GM18873 (cell line): Measurements from ENCODE around the gene DCAF12.
"Not testable (repeated sequence)": the region's sequence is repeated elsewhere in the genome, so short reads cannot be mapped to it uniquely, and the experiment has no call there.

Source experiments
- ATAC-seq: cut with Tn5 transposase; IDR thresholded peaks from one replicate; pipeline ENCODE4 v1.9.1; 2021; ENCODE audit warnings: mild to moderate bottlenecking, moderate library complexity, moderate number of reproducible peaks; ENCODE audit not compliant: unreplicated experiment, low FRiP score

DCAF12 gene

DNA sequence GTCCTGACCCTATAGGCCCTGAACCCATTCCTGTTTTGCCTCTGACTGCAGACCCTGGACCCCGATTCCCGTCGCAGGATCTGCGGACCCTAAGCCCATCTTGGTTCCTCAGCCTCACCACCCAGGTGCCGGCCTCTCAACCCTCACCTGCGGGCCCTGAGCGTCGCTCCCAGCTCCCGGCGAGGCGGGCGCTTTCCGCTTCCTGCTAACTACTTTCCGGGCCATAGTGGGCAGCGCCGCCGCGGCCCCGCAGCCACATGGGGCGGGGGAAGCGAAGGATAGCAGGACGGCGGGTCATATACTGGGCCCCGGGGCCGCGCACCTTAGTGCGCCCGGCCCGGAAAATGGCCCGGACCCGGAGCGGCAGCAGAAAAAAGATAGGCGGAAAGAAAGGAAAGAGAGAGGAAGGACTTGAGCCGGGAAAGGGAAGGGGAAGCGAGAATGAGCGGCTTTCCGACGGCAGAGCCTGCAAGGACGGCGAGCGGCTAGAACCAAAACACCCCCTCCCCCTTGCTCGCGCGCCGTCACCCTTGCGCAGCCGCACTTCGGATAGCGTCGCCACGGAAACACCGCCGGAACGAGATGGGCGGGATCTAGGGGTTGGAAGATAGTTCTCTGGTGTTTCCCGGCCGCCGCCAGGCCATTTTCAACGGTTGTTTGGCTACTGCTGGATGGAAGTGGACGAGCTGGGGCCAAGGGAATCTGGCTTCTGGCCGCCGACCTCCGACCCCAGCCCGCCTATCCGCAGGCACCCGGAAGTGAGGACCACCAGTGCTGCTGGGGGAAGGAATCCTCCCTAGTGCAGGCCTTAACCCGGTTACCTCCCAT, at the start of gene DCAF12:
TSS of gene DCAF12 (minus strand) at position 492 of the 828 bp plus-strand sequence. CDS start at position 225, 267 bp downstream.
- ATAC-seq, result peak; percentile 71

DNA sequence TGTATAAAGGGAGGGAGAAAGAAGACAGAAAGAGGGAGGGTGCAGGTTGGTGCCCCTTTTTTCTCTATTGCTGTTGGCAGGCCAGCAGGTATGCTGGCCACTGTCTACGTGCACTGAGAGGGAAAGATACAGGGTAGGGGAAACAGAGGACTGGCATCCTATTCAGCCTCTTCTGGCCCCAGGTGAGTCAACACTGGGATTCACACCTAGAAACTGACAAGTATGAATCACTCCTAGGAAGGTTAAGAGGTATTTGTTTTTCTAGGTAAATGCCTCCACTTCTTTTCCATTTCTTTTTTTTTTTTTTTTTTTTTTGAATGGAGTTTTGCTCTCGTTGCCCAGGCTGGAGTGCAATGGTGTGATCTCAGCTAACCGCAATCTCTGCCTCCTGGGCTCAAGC, 49.6 kb upstream of the DCAF12 start:
- no peak for ATAC-seq

DNA sequence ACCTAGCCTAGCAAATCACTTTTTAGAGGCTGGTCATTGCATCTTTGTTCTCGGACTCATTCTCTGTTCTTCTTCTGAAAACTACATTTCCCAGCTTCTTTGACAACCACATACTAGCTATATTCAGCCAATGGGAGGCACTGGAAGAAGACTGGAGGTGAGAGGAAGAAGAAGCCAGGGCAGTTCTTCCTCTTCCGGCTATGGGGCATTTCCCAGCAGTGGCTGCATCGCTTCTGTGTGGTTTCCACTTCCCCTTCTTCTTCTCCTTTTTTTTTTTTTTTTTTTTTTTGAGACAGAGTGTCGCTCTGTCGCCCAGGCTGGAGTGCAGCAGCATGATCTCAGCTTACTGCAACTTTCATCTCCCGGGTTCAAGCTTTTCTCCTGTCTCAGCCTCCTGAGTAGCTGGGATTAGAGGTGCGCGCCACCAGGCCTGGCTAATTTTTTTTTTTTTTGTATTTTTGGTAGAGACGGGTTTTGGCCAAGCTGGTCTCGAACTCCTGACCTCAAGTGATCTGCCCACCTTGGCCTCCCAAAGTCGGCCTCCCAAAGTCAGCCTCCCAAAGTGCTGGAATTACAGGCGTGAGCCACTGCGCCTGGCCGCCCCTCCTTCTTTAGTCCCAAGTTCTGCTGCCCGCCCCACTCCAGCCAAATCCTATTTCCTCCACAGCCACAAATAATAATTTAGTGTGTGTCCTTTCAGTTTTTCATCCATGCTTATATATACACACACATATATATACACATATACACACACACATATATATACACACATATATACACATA, 45.4 kb upstream of the DCAF12 start:
- no peak for ATAC-seq

DNA sequence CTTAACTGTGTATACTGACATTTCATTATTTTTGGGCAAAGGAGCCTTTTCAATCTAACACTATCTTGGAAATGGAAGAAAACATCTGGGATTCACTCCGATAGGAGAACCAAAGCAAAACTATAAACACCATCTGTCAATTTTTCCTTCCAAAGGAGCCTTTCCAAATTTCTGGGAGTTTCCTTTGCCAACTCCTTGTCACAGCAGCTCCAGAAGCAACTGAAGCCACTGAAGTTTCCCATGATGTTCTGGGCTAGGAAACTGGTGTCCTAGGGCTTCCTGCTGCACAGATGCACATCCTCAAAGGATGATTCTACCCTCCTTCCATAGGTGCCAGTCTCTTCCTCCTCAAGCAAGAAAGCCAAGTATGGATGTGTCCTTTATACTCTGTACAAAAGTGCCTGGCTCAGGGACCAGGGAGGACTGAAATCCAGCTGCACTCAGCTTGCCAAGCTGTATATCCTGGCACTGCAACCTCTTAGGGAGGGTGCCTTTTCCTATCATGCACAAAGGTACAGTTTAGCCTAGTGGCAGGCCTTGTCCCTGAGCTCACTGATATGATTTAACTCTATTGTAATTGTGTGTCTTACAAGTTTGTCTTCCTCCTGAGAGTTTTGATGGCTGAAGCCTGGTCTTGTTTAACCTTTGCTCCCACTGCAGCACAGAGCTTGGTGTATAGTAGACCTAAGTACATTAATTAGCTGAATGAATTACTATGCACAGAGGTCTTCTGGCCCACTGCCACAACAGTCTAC, 43.9 kb upstream of the DCAF12 start:
- ATAC-seq, result no peak

DNA sequence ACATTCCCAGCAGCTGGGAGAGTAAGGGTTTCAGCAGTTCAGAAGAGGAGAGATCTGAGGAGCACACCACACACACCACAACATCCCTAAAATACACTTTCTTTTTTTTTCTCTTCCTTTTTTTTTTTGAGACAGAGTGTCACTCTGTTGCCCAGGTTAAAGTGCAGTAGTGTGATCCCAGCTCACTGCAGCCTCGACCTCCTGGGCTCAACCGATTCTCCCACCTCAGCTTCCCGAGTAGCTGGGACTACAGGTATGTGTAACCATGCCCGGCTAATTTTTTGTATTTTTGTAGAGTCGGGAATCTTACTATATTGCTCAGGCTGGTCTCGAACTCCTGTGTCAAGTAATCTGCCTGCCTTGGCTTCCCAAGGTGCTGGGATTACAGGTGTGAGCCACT, 42.6 kb upstream of the DCAF12 start:
- no peak for ATAC-seq

GRCh38 chr9:34163434-34163833, 36.9 kb upstream of the DCAF12 start:
- no peak for ATAC-seq

GRCh38 chr9:34158362-34158869, 31.9 kb upstream of the DCAF12 start:
- no peak for ATAC-seq

DNA sequence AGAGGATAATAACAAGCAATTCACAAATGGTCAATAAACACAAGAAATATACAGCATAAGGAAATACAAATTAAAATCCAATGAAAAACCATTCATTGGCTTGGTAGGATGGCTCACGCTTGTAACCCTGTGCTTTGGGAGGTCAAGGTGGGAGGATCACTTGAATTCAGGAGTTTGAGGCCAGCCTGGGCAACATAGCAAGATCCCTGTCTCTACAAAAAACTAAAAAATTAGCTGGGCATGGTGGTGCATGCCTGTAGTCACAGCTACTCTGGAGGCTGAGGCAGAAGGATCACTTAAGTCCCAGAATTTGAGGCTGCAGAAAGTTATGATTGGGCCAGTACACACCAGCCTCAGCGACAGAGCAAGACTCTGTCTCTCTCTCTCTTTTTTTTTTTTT, 31.4 kb upstream of the DCAF12 start:
- ATAC-seq, result no peak

GRCh38 chr9:34157318-34157717, 30.8 kb upstream of the DCAF12 start:
- ATAC-seq, result no peak

GRCh38 chr9:34154057-34154456, 27.6 kb upstream of the DCAF12 start:
- ATAC-seq, result no peak

GRCh38 chr9:34151398-34151797, 24.9 kb upstream of the DCAF12 start:
- ATAC-seq, result no peak

GRCh38 chr9:34145165-34145564, 18.7 kb upstream of the DCAF12 start:
- no peak for ATAC-seq

DNA sequence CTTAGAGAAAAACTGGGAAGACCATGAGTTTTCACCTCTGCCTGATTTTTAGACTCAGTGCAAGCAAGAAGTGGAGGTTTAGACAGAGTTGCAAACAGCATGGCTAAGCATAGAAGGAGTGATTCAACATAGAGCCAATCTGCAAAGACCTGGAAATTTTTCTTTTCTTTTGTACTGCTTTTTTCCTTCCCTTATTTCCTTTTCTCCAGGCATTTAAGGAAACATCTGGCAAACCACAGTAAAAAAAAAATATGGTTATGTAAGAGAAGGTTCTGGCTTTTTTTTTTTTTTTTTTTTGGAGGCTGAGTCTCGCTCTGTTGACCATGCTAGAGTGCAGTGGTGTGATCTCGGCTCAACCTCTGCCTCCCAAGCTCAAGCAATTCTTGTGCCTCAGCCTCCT, 16.6 kb upstream of the DCAF12 start:
- no peak for ATAC-seq

GRCh38 chr9:34140853-34141252, 14.4 kb upstream of the DCAF12 start:
- ATAC-seq, result no peak

GRCh38 chr9:34139477-34140146, 13.1 kb upstream of the DCAF12 start:
- no peak for ATAC-seq

GRCh38 chr9:34138644-34139043, 12.1 kb upstream of the DCAF12 start:
- not testable (repeated sequence) for ATAC-seq

GRCh38 chr9:34134521-34134920, 8.0 kb upstream of the DCAF12 start:
- no peak for ATAC-seq

GRCh38 chr9:34133436-34133949, 7.0 kb upstream of the DCAF12 start:
- no peak for ATAC-seq

GRCh38 chr9:34131571-34131970, 5.1 kb upstream of the DCAF12 start:
- no peak for ATAC-seq
